OCI-LY3 (cell line): Measurements from ENCODE around the gene WWOX.

Experiments used
- H2AFZ ChIP-seq: fragments of 200-600, 300-600 bp; shearing (Covaris generic); 2 replicates; pipeline ENCODE4 v1.6.0; 2014; ENCODE audit warnings: antibody characterized with exemption, low read depth, low read length
- H3K27ac ChIP-seq: fragments of 200-600, 300-600 bp; sonication (generic); 2 replicates; pipeline ENCODE4 v1.5.1; 2014; ENCODE audit warnings: mild to moderate bottlenecking, low read length, moderate library complexity, mixed read lengths
- H3K27me3 ChIP-seq: fragments of 200-600, 300-600 bp; sonication (generic); 2 replicates; pipeline ENCODE4 v1.6.1; 2014; ENCODE audit warnings: low read depth, low read length, mixed read lengths
- H3K36me3 ChIP-seq: fragments of 200-600, 300-600 bp; sonication (generic); replicated peaks from 2 replicates; pipeline ENCODE3; 2014; ENCODE audit warnings: low read depth, low read length, mixed read lengths
- H3K4me1 ChIP-seq: fragments of 300-600, 200-600 bp; sonication (generic); 2 replicates; pipeline ENCODE4 v1.6.1; 2014; ENCODE audit warnings: low read length, mixed read lengths
- H3K4me2 ChIP-seq: fragments of 200-600, 300-600 bp; sonication (generic); 2 replicates; pipeline ENCODE4 v1.6.1; 2014; ENCODE audit warnings: low read length, mixed read lengths
- H3K4me3 ChIP-seq: fragments of 300-600, 200-600 bp; sonication (generic); 2 replicates; pipeline ENCODE4 v1.5.1; 2014; ENCODE audit warnings: antibody characterized with exemption, mild to moderate bottlenecking, low read length, moderate library complexity
- H3K79me2 ChIP-seq: fragments of 300-600, 200-600 bp; shearing (Covaris generic); 2 replicates; pipeline ENCODE4 v1.6.1; 2014; ENCODE audit warnings: mild to moderate bottlenecking, low read length, mixed read lengths
- H3K9ac ChIP-seq: fragments of 300-600, 200-600 bp; shearing (Covaris generic); 2 replicates; pipeline ENCODE4 v1.6.0; 2014; ENCODE audit warnings: mild to moderate bottlenecking, low read length, moderate library complexity
- H3K9me3 ChIP-seq: fragments of 200-600, 300-600 bp; shearing (Covaris generic); 2 replicates; pipeline ENCODE4 v1.6.1; 2014; ENCODE audit warnings: low read length, mixed read lengths; ENCODE audit not compliant: insufficient read depth
- H4K20me1 ChIP-seq: fragments of 200-600, 300-600 bp; sonication (generic); 2 replicates; pipeline ENCODE4 v1.6.1; 2016; ENCODE audit warnings: low read length, mixed read lengths; ENCODE audit not compliant: insufficient read depth
- EZH2phosphoT487 ChIP-seq: fragments of 200-600 bp; shearing (Covaris generic); IDR thresholded peaks from 2 replicates; pipeline ENCODE4 v1.6.1; 2018; ENCODE audit warnings: antibody characterized with exemption, mixed run types, low read depth
- TF ChIP-seq, protein P1 (sequence below): fragments of 200-600, 300-600 bp; sonication (generic); IDR thresholded peaks from 2 replicates; pipeline ENCODE4 v1.5.1; 2014; ENCODE audit warnings: antibody characterized with exemption, low read length, low read depth

WWOX gene

GRCh38 chr16:79164388-79164995, 1065.0 kb downstream of the WWOX start:
- no peak overlapping the region for H3K4me2 ChIP-seq

DNA sequence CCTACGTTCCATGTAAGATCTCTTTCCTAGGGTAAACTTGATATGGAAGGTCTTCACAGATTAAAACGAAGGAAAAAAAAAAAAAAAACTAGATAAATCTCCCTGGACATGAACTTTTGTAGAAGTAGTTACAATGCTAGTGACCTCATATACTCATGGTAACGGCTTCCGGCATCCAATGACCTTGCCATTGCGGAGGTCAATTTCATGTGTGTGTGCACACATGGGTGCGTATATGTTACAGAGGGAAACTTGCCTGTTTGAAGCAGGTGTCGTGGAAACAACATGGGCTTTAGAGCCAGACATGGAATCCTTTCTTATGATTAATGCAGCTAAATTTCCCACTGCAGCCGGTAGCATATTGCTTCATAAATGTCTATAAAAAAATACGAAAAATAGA, 1065.6 kb downstream of the WWOX start:
- TF ChIP-seq, protein P1, sequence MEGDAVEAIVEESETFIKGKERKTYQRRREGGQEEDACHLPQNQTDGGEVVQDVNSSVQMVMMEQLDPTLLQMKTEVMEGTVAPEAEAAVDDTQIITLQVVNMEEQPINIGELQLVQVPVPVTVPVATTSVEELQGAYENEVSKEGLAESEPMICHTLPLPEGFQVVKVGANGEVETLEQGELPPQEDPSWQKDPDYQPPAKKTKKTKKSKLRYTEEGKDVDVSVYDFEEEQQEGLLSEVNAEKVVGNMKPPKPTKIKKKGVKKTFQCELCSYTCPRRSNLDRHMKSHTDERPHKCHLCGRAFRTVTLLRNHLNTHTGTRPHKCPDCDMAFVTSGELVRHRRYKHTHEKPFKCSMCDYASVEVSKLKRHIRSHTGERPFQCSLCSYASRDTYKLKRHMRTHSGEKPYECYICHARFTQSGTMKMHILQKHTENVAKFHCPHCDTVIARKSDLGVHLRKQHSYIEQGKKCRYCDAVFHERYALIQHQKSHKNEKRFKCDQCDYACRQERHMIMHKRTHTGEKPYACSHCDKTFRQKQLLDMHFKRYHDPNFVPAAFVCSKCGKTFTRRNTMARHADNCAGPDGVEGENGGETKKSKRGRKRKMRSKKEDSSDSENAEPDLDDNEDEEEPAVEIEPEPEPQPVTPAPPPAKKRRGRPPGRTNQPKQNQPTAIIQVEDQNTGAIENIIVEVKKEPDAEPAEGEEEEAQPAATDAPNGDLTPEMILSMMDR, result no peak
- TF ChIP-seq EZH2phosphoT487, result no peak
- no peak overlapping the region for H3K4me2 ChIP-seq
- no peaks in the 10 kb centered on the region for H3K36me3 ChIP-seq
- H3K27me3 ChIP-seq, result 0 out of 2 replicates have a peak, but pooled peaks cover 2% of the 10 kb centered on the region
- no peaks in the 10 kb centered on the region for H3K79me2 ChIP-seq
- H3K9me3 ChIP-seq, result no peaks in the 10 kb centered on the region
- no peak overlapping the region for H3K27ac ChIP-seq
- no peaks in the 10 kb centered on the region for H3K4me1 ChIP-seq
- H4K20me1 ChIP-seq, result no peaks in the 10 kb centered on the region
- no peak overlapping the region for H3K4me3 ChIP-seq
- H2AFZ ChIP-seq, result no peak overlapping the region
- H3K9ac ChIP-seq, result no peak overlapping the region

More at GRCh38 chr16:79164388-79164995, 1065.0 kb downstream of the WWOX start:
- Histone ChIP-seq H3K79me2 (no peaks in the 10 kb centered on the region), H4K20me1 (no peaks in the 10 kb centered on the region), H3K27me3 (peaks cover 7% of the 10 kb centered on the region; the same call in 1 of the 2 replicates), H3K4me1 (no peaks in the 10 kb centered on the region), H3K27ac (no peak overlapping the region), H3K9me3 (no peaks in the 10 kb centered on the region), H2AFZ (no peak overlapping the region), H3K36me3 (no peaks in the 10 kb centered on the region), H3K4me3 (no peak overlapping the region), H3K9ac (no peak overlapping the region)
- TF ChIP-seq, protein P1, result no peak
- TF ChIP-seq EZH2phosphoT487, result no peak

GRCh38 chr16:79165506-79165905, 1066.1 kb downstream of the WWOX start:
- Histone ChIP-seq H3K9ac (no peak overlapping the region), H3K27ac (no peak overlapping the region), H4K20me1 (no peaks in the 10 kb centered on the region), H3K4me1 (no peaks in the 10 kb centered on the region), H3K4me2 (no peak overlapping the region), H3K27me3 (0 out of 2 replicates have a peak, but pooled peaks cover 2% of the 10 kb centered on the region), H3K4me3 (no peak overlapping the region), H2AFZ (no peak overlapping the region), H3K9me3 (no peaks in the 10 kb centered on the region), H3K36me3 (no peaks in the 10 kb centered on the region), H3K79me2 (no peaks in the 10 kb centered on the region)
- TF ChIP-seq, protein P1, result no peak
- TF ChIP-seq EZH2phosphoT487, result no peak

DNA sequence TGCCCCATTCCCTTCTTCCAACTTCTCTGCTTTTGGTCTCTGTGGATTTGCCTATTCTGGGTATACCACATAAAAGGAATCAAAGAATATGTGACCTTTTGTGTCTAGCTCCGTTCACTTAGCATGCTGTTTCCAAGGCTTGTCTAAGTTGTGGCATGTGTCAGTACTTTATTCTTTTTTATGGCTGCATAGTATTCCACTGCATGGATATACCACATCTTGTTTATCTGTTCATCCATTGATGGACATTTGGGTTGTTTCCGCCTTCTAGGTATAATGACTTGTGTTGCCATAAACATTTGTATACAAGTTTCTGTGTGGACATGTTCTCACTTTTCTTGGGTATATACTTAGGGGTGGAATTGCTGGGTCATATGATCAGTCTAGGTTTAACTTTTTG, 1068.4 kb downstream of the WWOX start:
- no peak overlapping the region for H3K4me2 ChIP-seq
- H3K9me3 ChIP-seq, result no peaks in the 10 kb centered on the region
- H3K79me2 ChIP-seq, result no peaks in the 10 kb centered on the region
- no peak overlapping the region for H3K9ac ChIP-seq
- H3K4me1 ChIP-seq, result no peaks in the 10 kb centered on the region
- no peak overlapping the region for H3K27ac ChIP-seq
- H2AFZ ChIP-seq, result no peak overlapping the region
- H4K20me1 ChIP-seq, result no peaks in the 10 kb centered on the region
- TF ChIP-seq, protein P1, result no peak
- no peak for TF ChIP-seq EZH2phosphoT487
- H3K4me3 ChIP-seq, result no peak overlapping the region
- H3K36me3 ChIP-seq, result no peaks in the 10 kb centered on the region
- H3K27me3 ChIP-seq, result 0 out of 2 replicates have a peak, but pooled peaks cover 6% of the 10 kb centered on the region
